SK-N-SH (cell line): ENCODE results near the gene ZBTB8OS.

Experiments
- CHD2 ChIP-seq: fragments of 150-350 bp; IDR thresholded peaks from 2 replicates; pipeline ENCODE4 v1.6.1; 2018; ENCODE audit warnings: low read length; ENCODE audit not compliant: partially characterized antibody
- CTCF ChIP-seq: fragments of 200-600 bp; sonication (generic); IDR thresholded peaks from 2 replicates; pipeline ENCODE4 v1.6.1; 2017; ENCODE audit warnings: antibody characterized with exemption, mild to moderate bottlenecking, moderate library complexity
- NRF1 ChIP-seq: IDR thresholded peaks from 2 replicates; pipeline ENCODE4 v1.6.1; 2012; ENCODE audit warnings: low read depth, mild to moderate bottlenecking, low read length
- TAF1 ChIP-seq: IDR thresholded peaks from 2 replicates; pipeline ENCODE4 v1.6.1; 2012; ENCODE audit warnings: low read depth, mild to moderate bottlenecking, low read length, moderate library complexity, borderline replicate concordance

- TF ChIP-seq CTCF (no peak), CHD2 (no peak), TAF1 (no peak), NRF1 (no peak)
Measured at GRCh38 chr1:32639489-32640075, 10.8 kb downstream of the ZBTB8OS start.
